ENCODE results near the gene RRAD.
A peak's percentile ranks its signal among the peaks of the same experiment; 100 is the strongest.

The RRAD gene

DNA sequence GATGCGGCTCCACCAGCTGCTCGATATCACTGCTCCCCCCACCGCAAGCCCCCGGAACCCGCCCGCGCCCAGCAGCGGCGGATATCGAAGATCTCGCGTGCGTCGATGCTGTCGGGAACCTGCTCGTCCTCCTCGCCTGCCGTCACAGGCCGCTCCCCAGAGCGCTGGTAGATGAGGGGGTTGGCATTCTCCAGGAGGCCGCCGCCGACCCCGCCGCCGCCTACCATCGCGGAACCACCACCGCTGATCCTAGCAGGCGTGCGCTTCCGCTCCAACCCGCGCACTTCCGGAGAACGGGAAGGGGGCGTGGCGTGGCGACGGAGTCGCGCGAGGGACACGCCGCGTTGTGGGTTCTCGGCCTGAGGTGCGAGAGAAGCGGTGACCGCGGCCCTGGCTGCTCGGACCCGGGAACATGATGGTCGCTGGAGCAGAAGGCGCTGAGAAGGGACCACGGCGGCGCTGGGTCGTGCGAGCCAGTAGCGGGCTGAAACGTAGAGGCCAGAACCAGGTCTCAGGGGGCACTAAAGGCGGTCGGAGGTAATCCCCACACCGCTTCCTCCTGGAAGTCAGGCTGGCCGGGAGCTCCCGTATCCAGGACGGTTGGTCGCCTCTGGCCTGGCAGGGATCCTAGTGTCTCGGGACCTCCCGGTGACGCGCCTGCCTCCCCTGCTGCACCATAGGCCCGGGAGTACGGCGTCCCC is 9.0 kb upstream of the RRAD start, which contains the start of gene CIAO2B:
Gene CIAO2B, minus strand, starts transcription at position 265 of the 701 bp plus-strand sequence. Its CDS starts 38 bp downstream, at position 227.
- DNase-seq, result peak; percentile 31 to 93 (median 80)

DNA sequence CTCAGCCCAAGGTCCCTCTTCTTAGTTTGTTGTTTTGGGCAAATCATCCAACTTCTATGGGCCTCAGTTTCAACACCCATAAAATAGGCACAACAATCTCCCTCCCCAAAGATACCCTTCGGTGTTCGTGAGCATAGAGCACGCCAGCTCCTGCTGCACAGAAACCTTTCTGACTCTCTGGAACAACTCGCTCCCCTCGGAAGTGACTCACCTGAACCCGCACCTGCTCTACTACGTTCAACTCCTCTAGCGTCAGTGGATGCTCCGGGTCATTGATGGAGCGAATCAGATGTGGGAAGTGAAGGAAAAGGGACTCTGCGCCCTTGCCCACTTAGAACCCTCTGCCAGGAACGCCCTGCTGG is 8.4 kb upstream of the RRAD start:
- DNase-seq, result no peak

DNA sequence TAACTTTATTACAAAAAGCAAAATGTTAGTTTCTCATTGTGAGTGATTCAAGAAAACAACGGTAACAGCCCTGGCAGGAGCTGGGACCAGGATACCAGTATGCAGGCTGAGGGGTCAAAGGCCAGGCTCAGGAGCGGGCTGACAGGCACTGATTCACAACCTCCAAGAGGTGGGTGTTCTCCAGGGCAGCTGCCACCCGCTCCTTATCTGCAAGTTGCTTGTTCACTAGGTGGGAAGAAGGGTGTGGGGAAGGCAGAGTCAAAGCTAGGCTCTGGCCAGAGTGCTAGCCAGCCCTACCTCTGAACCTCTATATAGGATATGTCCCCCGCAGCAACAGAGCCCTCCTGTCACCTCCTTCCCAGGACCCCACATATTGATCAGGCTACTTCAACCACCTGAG is 6.7 kb upstream of the RRAD start:
- DNase-seq, result no peak

DNA sequence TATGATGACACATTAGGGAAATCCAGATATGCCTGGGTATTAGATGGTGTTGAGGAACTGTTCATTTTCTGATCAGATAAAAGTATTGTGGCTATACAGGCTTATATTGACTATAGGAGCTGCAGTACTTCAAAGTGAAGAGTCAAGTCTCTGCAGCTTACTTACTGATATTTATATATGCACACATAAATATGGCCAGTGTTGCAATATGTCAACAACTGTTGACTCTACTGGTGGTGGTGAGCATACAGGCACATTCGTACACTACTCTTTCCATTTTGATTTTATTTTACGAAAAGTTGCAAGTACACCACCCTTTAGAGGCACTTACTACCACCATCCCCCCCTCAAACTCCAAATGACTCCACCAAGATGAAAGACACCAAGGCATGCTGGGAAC is 6.3 kb upstream of the RRAD start:
- DNase-seq, result no peak

DNA sequence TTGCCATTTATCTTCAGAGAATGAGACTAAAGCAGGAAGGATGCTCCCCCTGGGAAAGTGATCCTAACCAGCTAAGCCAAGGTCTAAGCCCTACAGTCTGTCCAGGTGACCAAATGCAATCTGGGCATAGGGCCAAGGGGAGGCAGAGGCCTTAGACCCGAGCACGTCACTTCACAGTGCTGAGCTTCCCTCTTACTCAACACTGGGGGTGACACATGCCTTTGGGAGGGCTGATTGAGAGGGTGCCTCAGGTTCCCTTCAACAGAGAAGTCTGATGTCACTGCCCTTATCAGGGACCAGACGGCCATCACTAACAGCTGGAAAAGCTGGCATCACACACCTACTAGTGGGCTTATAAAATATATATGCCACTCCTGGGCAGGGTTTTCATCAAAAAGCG is 4.9 kb upstream of the RRAD start:
- no peak for DNase-seq

DNA sequence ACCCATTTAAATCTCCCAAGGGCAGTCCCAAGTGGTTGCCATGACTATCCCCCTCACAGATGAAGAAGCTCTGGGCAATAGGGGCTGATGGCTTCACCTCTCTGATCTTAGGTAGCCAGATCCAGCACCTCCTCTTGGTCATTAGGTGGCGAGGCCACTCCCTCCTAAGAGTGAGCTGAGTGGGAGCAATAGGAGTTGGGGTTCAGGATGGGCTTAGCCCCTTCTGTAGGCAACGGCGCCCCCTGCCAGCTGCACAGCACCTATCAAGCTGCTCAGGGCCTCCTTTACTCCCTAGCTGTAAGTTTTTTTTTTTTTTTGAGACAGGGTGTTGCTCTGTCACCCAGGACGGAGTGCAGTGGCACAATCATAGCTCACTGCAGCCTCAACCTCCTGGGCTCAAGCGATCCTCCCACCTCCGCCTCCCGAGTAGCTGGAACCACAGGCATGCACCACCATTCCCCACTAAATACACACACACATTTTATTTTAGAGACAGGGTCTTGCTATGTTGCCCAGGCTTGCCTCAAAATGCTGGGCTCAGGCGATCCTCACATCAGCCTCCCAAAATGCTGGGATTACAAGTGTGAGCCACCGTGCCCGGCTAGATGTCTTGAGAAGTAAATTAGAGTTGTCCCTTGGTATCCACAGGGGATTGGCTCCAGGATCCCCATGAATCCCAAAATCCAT is 3.5 kb upstream of the RRAD start:
- peak in 1 of 14 donors; percentile 4 for DNase-seq

DNA sequence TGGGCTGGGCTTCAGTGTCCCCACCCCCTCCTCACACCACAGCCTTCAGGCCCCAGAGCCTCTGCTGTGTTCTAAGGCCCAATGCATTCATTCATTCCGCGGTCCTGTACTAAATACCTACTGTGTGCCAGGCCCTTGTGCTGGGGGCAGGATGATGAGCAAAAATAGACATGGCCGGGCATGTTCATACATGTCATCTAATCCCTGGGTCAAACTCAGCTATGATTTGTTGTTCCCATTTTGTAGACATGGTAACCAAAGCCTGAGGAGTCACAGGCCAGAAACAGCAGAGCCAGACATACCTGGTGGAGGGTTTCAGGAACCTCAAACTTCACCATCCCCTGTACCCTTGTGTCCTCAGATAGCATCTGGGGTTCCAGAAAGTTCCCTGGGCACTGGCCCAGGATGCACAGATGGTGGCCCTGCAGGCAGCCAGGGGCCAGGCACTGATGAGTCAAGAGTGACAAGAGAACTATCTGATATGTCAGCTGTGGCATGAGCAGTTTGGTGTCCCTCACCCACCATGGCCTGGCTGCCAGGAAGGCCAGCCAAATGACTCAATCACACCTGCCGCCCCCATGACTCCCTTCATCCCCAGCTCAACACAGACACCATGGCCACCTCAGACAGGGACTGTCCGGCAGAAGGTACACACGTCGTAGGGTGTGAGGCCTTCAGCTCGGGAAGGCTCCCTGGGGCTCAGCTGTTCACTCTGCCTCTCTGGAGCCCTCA is 2.7 kb upstream of the RRAD start:
- DNase-seq, result peak in 3 of 14 donors; percentile 19 to 52 (median 46)

DNA sequence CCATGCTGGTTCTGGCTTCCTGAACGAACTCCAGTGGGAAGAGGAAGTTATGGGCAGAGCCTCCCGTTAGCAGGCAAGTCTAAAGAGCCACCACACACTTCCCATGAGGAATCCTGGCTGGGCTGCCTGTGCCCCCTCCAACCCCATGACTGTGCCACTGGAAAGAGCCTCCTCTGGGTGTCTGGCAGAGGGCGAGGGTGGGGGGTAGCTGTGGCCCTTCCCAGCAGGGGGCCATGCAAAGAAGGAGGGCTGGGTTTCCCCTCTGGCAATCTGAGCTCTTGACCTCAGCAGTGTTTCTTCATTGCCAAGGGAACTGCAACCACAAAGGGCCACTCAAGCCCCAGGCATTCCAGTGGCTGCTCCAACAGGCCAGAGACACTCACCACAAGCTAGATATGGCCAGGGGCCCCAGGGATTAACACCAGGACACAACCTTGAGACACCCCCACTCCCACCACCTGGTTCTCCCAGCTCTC is 1.7 kb upstream of the RRAD start:
- DNase-seq, result peak in 4 of 14 donors; percentile 36 to 50 (median 42)

DNA sequence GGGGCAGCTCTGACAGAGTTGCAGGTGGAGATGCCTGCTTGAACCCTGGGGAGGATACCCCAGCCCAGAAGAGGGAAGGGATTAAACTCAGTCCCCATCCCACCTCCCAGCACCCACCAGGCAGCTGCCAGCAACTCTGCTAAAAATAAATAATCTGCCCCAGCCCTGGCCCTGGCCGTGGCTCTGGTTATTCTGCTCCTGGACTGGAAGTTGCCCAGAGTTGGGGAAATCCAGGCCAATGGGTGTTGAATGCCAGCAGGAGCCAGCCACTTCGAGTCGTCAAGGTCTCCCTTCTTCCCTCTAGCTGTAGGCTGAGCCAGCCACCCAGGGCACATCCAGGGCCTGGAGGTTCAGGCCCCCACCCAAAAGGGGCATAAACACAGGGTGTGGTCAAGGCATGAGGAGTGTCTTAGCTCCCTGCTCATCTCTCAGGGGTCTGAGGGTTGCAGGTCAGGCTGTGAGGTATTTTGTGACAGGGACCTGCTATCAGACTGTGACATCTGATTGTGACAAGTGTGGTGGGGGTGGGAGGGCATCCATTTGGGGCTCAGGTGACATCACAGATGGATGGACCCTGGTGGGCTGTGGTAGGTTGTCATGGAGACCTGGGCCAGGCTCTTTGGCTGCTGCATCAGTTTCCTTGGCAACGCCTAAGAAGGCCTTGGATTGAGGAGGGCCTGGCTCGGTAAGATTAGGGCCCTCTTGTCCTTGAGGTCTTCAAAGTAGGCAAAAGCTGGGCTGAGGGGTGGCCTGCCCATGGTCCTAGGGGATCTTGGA is 1.0 kb upstream of the RRAD start:
- peak in 9 of 14 donors; percentile 20 to 51 (median 37) for DNase-seq

DNA sequence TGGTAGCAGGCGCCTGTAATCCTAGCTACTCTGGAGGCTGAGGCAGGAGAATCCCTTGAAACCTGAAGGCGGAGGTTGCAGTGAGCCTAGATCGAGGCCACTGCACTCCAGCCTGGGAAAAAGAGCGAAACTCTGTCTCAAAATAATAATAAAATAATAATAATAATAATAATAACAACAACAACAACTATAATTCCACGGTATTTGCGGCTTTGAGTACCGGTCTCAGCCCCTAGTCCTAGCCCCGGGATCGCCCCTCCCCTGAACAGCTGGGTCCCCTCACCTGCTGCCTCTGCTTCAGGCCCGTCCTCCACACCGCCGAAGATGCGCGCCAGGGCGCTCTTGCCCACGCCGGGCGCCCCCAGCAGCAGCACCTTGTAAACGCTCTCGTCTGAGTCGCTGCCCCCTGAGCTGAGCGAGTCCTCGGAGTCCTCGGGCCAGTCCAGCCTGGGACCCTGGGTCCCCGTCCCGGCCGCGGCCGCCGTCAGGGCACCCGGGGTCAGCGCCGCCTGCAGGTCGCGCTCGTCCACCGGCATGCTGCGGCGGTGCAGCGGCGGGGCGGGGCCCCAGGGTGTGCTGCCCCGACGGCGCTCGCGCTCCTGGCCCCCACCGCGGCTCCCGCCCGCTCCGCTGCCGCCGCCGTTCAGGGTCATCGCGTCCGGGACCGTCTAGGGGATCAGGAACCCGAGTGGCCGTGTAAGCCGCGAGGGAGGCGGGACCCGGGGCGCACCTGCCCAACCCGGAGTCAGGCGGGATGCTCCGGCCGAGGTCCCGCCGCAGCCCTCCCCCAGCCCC is 611 bp downstream of the RRAD start:
- peak in 2 of 14 donors; percentile 19 to 31 for DNase-seq

DNA sequence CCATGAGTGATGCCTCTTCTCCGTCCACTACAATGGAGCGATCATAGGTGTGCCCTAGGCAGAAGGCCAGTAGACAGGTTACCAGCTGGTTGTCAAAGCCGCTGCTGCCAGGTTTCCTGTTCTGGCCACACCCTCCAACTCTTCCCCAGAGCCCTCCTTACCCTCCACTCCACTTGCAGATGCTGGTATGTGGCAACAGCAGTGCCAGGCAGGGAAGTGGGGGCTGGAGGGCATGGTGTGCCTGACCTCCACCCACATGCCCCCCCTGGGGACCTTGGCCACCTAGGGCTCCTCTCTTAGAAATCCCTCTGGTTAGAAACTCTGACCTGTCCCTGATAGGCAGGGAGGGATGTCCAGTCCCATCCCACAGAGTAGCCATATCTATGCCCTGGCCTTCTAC is 1.5 kb downstream of the RRAD start:
- DNase-seq, result no peak

DNA sequence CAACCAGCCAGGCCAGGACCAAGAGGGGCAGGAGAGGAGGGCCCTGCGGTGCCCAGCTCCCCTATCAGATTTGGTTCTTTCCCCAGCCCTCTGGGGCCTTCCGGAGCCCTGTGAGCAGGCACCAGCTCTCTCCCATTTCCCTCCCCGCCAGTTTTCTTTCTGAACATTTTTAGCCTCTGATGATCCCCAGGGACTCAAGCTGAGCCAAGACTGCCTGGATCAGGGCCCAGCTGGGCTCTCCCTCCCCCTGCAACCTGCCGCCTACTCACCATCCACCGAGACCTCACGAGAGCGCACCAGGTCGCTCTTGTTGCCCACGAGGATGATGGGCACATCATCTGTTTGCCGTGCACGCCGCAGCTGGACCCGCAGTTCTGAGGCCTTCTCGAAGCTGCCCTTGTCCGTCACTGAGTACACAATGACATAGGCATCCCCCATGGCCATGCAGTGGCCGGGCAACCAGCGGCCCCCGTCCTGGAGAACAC is 2.0 kb downstream of the RRAD start:
- peak in 5 of 14 donors; percentile 21 to 63 (median 25) for DNase-seq

DNA sequence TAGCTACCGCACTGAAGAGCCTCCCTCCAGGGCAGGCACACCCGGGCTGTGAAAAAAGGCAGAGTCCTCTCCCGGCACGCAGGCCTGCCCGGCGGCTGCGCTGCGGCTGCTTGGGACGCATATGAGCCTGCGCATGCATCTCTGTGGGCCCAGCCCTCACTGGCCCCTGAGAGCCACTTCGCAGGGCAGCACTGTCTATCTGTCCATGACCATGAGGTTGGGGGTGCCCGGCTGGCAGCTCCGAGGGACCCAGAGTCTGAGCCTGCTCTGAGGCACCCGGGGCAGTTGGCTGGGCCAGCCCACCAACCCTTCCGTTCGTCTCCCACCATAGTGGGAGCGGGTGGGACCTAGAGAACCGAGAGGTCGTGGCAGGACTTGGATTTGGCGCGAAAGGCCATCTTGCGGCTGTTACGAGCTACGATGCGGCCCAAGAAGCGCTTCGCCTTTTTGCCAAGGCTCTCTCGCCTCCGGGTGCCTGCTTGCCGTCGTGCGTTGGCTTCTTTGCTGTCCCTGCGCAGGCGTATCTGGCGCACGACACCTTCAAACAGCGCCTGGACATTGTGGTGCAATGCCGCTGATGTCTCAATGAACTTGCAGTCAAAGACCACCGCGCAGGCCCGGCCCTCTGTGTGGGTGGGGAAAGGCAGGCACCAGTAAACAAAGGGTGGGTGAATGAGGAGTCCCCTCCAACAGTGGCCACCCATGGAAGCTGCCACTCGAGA is 3.4 kb downstream of the RRAD start:
- no peak for DNase-seq

DNA sequence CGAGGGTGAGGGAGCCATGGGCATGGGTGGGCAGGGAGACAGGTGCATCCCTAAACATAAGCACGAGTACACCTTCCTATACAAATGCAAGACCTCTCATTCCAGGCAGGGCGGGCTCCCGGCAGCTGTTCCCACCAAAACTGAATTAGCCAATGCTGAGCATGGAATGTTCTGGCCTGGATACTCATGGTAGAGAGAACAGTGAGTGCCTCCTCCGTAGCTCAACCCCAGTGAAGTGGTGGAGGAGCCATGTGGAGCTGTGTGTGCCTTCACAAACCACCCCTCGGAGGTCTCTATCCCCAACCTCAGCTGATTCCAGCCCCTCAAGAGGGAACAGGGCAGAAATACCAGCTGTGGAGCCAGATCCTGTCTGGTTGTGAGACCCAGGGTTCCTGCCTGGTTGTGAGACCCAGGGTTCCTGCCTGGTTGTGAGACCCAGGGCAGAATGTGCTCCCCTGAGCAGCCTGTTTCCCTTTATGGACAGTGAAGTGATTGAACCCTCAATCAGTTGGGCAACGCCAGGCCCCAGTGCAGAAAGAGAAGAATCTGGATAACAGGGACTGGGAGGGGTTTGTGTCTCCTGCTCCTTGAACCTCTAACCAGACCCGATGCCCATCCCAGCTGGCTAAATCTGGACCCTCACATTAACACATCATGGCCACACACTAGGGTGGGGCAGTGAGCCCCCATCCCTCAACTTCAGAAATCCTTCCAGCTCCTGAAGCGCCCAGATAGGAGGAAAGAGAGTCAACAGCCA is 4.2 kb downstream of the RRAD start:
- no peak for DNase-seq

DNA sequence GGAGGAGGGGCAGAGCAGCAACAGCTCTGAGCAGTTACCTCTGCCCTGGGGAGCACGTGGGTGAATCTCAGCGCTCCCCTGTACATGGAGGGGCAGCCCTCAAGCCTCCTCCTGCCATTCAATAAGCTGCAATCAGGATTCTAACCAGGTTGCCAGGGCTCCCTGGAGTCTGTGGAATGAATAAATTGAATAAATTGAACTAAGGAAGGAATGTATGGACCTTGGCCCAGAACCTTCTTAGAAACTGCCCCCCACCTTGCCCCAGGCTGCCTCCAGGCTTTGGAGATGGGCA is 5.1 kb downstream of the RRAD start:
- DNase-seq, result no peak

DNA sequence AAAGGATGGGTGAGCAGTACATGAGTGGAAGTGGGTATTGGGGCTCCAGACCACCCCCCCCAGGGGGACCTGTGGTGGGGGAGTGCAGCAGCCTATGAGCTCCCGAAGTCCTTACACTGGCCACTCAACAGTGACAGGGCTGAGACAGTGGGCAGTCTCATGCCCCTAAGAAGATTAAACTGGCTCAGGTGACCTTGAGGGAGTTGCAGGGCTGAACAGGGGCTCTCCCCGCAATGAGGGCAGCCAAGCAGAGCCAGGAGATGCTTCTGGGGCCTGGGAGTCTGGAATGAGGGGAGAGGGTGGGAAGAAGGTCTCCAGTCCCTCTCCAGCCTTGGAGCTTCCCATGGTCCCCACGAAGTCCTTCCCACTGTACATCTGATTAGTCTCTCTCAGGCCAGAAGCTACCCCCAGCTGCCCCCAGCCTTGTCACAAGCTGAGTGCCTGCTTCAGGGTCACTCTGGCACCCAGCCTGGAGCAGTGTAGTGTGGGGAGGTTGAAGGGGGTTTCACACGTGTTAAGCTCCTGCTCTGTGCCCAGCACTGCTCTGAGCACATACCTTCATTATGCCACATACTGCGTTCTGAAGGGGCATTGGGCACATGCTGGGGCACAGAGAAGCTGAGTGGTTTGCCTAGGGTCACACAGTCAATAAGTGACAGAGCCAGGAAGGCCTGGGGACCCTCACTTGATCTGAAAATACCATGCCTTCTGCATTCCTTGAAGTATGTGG is 5.6 kb downstream of the RRAD start:
- no peak for DNase-seq

DNA sequence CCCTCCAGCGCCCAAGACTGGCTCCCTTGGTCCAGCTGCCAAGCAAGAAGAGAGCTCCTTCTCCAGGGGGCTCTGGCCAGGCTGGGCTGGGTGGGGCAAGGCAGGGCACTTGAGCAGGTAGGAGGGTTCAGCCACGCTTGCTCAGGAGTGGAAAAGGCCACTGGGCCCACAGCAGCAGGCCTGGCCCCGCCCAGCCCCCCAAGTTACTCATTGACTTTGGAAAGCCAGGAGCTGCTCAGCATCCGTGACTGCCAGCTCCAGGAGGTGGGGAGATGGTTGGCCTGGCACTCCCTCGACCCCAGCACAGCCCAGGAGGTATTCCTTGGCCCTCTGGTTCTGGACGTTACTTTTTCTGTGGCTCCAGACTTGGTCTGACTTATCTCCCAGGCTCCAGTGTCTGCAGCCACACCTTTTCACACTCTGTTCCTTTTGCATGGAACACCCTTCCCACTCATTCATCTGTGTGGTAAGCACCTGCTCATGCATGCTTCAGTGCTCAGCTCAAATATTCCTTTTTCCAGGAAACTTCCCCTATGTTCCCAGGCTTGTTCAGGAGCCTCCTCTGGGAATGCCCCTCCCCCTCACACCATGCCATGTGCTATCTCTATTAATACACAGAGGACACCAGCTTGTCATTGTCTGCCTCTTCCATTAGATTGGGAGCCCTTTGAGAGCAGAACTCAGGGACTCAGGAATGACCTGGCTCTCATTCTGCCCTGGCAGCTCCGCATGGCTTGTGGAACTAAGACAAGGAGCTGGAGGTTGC is 6.3 kb downstream of the RRAD start, which contains the start of gene CDH16:
Gene CDH16, minus strand, starts transcription at position 83 of the 766 bp plus-strand sequence. CDS start 820 bp downstream, outside the sequence.
- DNase-seq, result no peak

DNA sequence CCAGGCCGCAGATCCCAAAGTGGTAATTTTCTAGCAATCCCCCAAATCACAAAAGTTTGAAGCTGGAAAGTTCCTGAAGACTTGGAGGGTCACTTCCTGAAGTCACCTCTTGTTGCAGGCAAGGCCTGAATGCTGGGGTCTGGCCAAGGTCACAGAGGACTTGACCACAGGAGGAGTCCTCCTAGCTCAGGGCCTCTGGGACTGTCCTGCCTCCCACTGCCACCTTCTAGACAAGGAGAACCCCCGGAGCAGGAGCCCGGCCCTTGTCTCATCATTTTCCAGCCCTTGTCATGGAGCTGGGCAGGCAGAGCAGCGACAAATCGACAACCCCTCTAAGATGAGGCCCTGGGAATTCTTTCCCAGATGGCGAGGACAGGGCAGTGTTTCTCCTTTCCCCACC is 7.0 kb downstream of the RRAD start:
- no peak for DNase-seq

DNA sequence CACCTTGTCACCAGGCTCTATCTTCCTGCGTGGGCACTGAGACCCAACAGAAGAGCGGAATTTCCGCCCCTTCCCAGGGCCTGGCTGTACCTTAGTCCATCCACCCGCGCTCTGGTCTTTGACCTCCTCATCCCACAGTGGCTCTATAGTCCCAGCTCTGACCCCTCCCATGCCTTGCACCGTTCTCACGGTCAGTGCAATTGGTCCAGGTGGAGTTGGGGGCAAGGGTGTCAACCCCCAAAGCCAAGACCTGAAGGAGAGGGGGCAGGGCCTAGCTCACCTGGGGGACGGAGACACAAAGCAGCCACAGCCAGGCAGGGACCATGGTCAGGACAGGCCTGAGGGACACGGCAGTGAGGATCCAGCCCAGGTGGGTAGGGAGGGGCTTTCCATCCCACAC is 7.6 kb downstream of the RRAD start:
- DNase-seq, result no peak
